HUES48 (cell line): ENCODE data around the gene TGM2.

Experiments used
- H3K27ac ChIP-seq: one replicate; pipeline ENCODE4 v1.7.0; 2013; ENCODE audit warnings: low read depth, low read length, inconsistent platforms
- H3K27me3 ChIP-seq: 2 replicates; pipeline ENCODE4 v1.6.1; 2013; ENCODE audit warnings: mild to moderate bottlenecking, low read length; ENCODE audit not compliant: control insufficient read depth, insufficient read depth
- H3K36me3 ChIP-seq: 2 replicates; pipeline ENCODE4 v1.6.1; 2013; ENCODE audit warnings: low read length; ENCODE audit not compliant: control insufficient read depth, insufficient read depth
- H3K4me1 ChIP-seq: 2 replicates; pipeline ENCODE4 v1.6.1; 2013; ENCODE audit warnings: mild to moderate bottlenecking, low read length; ENCODE audit not compliant: control insufficient read depth, insufficient read depth
- H3K4me3 ChIP-seq: 2 replicates; pipeline ENCODE4 v1.5.1; 2013; ENCODE audit warnings: mild to moderate bottlenecking, low read depth, low read length
- H3K9ac ChIP-seq: 2 replicates; pipeline ENCODE4 v1.6.1; 2013; ENCODE audit warnings: mild to moderate bottlenecking, low read depth, low read length, moderate library complexity
- H3K9me3 ChIP-seq: 2 replicates; pipeline ENCODE4 v1.6.1; 2013; ENCODE audit warnings: low read length; ENCODE audit not compliant: control insufficient read depth, insufficient read depth

TGM2 gene

DNA sequence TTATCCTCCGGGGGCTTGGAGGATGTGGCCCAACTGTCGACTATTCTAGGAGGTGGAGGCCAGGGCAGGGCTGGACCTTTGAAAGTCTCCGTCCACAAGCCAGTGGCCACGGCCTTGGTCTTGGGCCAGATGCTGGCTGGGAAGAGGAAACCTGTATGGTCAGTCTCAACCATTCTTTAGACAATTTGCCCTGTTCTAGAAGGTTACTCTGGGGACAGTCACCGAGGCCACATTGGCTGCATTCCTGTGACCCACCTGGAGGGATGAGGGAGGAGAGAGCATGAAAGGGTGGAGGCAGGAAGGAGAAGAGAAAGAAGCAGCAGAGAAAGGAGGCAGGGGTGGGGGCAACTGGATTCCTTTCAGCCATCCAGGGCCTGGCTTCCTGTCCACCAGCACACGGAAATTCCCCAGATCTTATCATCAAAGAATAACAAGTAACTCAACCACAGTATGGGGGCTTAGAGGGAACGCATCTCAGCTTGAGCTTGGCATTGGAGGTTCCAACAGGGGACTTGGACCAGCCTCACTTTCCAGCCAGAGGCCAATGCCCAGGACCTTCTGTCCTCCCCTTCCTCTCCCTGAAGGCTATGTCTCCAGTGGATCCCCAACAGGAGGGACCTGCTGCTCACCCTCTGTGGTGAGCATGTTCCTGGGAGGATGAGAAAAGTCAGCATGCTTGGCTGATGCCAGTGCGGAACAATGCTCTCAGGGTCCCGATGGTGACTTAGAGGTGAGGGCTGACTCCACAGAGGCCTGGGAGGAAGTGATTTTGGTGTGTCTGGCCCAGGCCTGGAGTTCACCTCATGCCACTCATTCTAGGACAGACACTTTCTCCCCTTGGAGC lies 30.4 kb downstream of the TGM2 start:
- no peak overlapping the region for H3K27ac ChIP-seq
- H3K36me3 ChIP-seq: no peaks in the 10 kb centered on the region
- H3K9me3 ChIP-seq: no peaks in the 10 kb centered on the region
- no peak overlapping the region for H3K4me3 ChIP-seq
- no peak overlapping the region for H3K9ac ChIP-seq
- no peaks in the 10 kb centered on the region for H3K27me3 ChIP-seq
- no peaks in the 10 kb centered on the region for H3K4me1 ChIP-seq

DNA sequence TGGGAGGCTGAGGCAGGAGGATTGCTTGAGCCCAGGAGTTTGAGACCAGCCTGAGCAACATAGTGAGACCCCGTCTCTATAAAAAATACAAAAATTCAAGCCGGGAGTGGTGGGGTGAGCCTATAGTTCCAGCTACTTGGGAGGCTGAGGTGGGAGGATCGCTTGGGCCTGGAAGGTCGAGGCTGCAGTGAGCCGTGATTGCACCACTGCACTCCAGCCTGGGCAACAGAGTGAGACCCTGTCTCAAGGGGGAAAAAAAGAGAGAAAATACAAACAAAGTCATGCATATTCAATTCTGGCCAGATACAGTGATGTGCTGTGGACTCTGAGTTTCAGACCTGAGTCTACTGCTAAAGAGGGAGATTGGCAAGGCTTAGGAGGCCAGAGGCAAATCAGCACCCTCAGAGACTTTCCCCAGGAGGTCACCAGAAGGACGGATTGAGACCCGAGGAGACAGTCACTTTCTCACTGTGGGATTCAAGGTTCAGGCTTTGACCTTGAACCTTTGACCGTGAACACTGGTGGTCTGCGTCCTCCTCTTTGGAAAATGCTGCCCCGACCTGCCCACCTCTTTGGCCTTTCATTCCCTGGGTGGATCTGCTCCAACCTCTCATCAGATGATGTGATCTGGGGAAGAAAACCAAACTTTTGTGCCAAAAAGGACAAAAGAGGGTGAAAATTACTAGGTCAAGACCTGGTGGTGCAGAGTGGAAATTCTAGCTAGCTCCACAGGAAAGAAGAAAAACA lies 31.2 kb downstream of the TGM2 start:
- no peaks in the 10 kb centered on the region for H3K9me3 ChIP-seq
- H3K4me3 ChIP-seq: no peak overlapping the region
- no peak overlapping the region for H3K27ac ChIP-seq
- H3K9ac ChIP-seq: no peak overlapping the region
- no peaks in the 10 kb centered on the region for H3K27me3 ChIP-seq
- H3K36me3 ChIP-seq: no peaks in the 10 kb centered on the region
- no peaks in the 10 kb centered on the region for H3K4me1 ChIP-seq

DNA sequence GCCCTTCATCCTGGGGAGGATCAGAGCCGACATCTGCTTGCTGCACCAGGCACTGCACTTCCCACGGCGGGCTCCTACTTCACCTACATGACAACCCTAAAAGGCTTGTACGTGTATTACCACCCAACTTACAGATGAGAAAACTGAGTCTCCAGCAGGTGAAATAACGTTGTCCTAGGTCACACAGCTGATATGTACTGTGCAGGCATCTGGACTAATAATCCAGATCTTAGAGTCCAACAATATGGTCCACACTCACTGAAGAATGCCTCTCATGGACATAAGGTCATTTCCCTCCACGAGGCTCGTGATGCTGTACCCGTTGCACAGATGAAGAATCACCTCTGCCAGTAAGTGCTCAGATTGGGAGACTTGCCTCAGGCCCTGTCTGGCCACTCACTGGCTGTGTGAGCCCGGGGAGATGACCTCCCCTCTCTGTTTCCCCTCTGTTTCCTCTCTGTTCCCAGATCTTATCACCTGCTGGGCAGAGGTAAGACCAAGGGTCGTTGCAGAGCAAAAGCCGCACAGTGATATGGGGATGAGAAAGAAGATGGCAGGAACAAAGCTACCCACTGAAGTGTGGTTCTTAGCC lies 32.1 kb downstream of the TGM2 start:
- Histone ChIP-seq H3K36me3 (no peaks in the 10 kb centered on the region), H3K4me1 (no peaks in the 10 kb centered on the region), H3K27ac (no peak overlapping the region)

DNA sequence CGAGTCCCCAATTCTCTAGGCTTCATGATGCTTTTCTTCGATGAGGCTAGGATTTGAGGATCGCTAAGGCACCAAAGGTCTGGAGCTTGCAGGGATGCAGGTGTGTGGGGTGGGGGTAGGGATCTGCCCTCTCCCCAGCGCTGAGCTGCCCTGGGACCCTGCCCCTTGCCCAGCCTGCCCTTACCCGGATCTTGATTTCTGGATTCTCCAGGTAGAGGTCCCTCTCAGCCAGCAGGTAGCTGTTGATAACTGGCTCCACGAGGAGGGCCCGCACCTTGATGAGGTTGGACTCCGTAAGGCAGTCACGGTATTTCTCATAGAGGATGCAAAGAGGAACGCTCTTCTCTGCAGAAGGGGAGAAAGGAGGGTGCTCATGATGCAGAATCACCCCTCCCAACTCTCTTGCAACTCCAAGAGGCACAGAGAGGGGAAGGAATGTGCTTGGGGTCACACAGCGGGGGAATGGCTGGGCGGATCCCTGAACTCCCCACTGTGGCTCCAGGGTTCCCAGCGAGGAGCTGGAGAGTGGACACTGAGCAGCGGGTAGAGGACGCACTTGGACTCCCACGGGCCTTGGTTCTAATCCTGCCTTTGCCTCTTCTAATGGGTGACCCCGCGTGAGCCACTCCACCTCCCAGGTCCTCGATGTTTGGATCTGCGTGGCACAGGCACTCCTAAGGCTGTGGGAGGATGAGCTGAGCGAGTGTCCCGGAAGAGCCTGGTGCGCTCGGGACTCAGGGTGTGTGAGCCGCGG lies 32.7 kb downstream of the TGM2 start:
- H3K9ac ChIP-seq: no peak overlapping the region

More for the DNA sequence above, 32.1 kb downstream of the TGM2 start:
- Histone ChIP-seq H3K9me3 (no peaks in the 10 kb centered on the region), H3K9ac (no peak overlapping the region), H3K4me3 (no peak overlapping the region), H3K27me3 (no peaks in the 10 kb centered on the region)

DNA sequence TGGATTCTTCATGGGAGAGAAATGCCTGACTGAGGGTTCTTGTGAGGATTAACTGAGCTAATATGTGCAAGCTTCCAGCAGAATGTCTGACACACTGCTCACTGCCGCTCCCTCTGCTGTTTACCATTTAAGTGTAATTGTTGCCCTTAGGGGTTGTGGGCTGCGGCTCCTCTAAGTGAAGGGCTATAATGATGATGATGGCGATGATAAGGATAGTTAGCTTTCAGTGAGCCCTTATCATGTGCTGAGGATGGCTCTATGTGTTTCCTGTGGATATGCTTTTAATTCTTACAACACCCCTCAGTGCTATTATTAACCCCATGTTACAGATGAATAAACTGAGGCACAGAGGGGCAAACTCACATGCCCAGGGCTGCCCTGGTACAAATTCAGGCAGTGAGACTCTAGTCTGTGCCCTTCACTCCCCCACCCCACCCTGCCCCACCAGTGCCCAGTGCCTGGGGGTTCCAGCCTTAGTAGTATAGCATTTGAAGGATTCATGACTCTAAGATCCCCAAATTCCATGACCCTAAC lies 33.4 kb downstream of the TGM2 start:
- Histone ChIP-seq H3K9me3 (no peaks in the 10 kb centered on the region), H3K27me3 (no peaks in the 10 kb centered on the region), H3K9ac (no peak overlapping the region), H3K4me1 (no peaks in the 10 kb centered on the region), H3K4me3 (no peak overlapping the region), H3K27ac (no peak overlapping the region), H3K36me3 (no peaks in the 10 kb centered on the region)

More for the DNA sequence above, 32.7 kb downstream of the TGM2 start:
- Histone ChIP-seq H3K27me3 (no peaks in the 10 kb centered on the region), H3K4me1 (no peaks in the 10 kb centered on the region), H3K9me3 (no peaks in the 10 kb centered on the region), H3K4me3 (no peak overlapping the region), H3K36me3 (no peaks in the 10 kb centered on the region), H3K27ac (no peak overlapping the region)

DNA sequence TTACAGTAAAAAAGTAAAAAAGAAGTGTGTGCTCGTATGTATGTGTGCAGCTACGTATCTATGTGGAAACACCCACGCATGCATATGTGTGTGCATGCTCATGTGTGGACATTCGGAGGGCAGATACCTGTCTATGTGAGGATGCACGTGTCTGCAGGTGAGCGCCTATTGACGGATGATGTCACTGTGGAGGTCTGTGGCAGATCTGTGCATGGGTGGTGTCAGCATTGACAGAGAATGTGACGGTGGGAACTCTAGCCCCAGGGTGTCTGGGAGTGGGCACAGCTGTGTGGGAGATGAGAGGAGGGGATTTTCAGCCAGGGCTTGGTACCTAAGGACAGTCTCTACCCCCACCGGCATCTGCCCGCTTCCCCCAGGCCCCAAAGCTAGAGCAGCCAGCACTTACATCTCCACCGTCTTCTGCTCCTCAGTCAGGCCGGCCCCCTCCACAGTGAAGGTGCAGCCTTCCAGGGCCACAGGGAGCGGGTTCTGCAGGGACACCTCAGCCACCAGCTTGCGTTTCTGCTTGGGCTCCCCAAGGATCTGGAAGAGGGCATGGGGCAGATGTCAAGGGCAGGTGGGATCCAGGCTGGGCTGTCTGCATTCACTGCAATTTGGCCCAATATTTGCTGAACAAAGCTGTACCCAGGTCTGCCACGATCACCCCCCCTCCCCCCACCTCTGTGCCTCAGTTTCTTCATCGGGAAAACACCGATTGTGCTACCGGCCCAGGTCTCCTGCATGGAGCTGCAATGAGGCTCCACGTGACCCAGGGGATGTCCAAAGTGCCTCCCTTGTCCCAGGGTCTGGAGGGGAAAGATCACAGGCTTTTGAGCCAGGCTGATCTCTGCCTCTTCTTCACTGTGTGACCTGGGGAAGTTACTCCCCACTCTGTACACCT lies 34.1 kb downstream of the TGM2 start:
- no peaks in the 10 kb centered on the region for H3K36me3 ChIP-seq
- H3K27me3 ChIP-seq: no peaks in the 10 kb centered on the region
- H3K4me1 ChIP-seq: no peaks in the 10 kb centered on the region
- H3K9me3 ChIP-seq: no peaks in the 10 kb centered on the region
- H3K4me3 ChIP-seq: no peak overlapping the region
- no peak overlapping the region for H3K27ac ChIP-seq
- no peak overlapping the region for H3K9ac ChIP-seq

DNA sequence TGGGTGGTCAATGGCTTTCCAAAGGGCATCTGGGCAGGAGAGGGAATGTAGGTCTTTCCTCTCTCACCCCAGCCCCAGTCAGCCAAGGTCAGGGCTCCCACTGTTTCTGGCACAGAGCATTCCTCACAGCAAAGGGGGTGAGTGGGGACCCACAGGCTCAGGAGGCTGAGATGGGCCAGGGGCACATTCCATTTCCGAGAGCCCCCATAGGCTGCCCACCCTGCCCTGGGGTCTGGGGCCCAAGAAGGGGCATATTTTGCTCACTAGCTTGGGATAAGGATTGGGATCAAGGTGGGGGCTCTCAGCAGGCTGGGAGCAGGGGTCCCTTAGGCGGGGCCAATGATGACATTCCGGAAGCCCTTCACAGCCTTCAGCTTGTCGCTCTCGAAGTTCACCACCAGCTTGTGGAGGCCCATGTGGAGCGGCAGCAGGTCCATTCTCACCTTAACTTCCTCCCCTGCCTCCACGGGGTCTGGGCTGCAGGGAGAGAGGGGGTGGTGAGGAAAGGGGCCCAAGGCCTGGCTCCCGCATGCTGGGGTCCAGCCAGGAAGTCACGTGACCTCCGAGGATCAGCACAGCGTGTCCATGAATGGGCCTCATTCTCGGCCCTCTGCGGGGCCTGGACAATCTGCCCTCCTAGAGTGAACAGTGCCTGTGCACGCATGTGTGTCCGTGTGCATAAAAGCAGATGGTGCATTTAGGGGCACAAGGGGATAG lies 35.0 kb downstream of the TGM2 start:
- no peaks in the 10 kb centered on the region for H3K36me3 ChIP-seq
- no peaks in the 10 kb centered on the region for H3K27me3 ChIP-seq
- no peaks in the 10 kb centered on the region for H3K9me3 ChIP-seq
- H3K4me3 ChIP-seq: no peak overlapping the region
- no peak overlapping the region for H3K9ac ChIP-seq
- no peak overlapping the region for H3K27ac ChIP-seq
- H3K4me1 ChIP-seq: no peaks in the 10 kb centered on the region

DNA sequence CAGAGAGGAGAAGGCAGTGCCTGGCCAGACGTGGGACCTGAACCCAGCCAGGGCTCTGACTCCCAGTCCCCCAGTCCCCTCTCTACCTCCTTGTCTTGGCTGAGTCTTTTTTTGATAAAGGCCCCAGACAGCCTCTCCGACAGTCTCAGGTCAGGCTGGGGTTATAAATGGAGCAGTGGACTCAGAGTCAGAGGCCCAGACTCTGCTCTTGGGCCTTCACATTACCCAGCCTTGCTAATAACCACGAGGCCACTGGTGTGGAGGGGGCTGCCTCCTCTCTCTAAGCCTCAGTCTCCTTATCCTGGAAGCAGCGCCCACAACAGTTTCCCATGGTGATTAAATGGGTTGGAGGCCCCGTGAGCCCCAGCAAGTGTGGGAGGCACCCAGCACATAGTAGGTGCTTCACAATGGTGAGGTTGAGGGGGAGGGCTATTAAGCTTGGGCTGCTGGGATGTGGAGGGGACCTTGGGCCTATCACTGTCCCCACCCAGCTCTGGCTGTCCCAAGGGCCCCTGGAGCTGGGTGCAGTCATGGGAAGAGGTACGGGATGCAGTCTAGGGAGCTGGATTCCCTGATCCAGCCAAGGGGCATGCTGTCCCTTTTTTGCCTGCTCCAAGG lies 35.7 kb downstream of the TGM2 start:
- Histone ChIP-seq H3K27me3 (no peaks in the 10 kb centered on the region), H3K9ac (no peak overlapping the region), H3K4me3 (no peak overlapping the region), H3K27ac (no peak overlapping the region), H3K36me3 (no peaks in the 10 kb centered on the region), H3K4me1 (no peaks in the 10 kb centered on the region), H3K9me3 (no peaks in the 10 kb centered on the region)

DNA sequence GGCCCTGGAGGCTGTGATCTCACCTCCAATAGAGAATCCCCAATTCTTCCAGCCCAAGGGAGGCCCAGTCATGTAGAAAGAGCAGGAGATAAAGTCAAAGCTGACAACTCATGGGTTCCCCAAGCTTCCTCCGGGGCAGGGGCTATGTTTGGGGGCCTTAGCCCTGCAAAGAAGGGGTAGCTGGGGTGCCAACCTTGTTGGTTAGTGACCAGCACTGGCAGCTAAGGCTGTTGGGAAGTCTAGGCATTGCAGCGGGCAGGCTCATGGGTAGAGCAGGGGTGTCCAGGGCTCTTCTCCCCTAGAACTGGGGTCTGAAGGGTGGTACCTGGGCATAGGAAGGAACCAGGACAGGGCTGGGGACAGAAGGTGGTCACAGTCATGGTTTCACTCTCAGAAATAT lies 36.4 kb downstream of the TGM2 start:
- no peak overlapping the region for H3K4me3 ChIP-seq
- no peaks in the 10 kb centered on the region for H3K27me3 ChIP-seq
- no peak overlapping the region for H3K9ac ChIP-seq
- no peaks in the 10 kb centered on the region for H3K9me3 ChIP-seq
- no peaks in the 10 kb centered on the region for H3K36me3 ChIP-seq
- H3K4me1 ChIP-seq: no peaks in the 10 kb centered on the region
- no peak overlapping the region for H3K27ac ChIP-seq
